WTC11 (cell line): ENCODE data around the gene CLTB.

Experiments
- CBFB ChIP-seq: sonication (generic); formaldehyde crosslinking; IDR thresholded peaks from 2 replicates; pipeline ENCODE4 v1.8.1; 2022; ENCODE audit warnings: mild to moderate bottlenecking, low read depth, missing genetic modification reagents
- CDX4 ChIP-seq: fragments of 250-450 bp; sonication (Bioruptor Pico); IDR thresholded peaks from 2 replicates; pipeline ENCODE4 v1.9.0; 2021; ENCODE audit warnings: moderate library complexity, mild to moderate bottlenecking, inconsistent platforms, borderline replicate concordance
- CTCF ChIP-seq: fragments of 200-600 bp; IDR thresholded peaks from 2 replicates; pipeline ENCODE4 v1.8.0; 2022; ENCODE audit warnings: antibody characterized with exemption
- FOXJ3 ChIP-seq: sonication (generic); formaldehyde crosslinking; IDR thresholded peaks from 2 replicates; pipeline ENCODE4 v1.9.0; 2021; ENCODE audit warnings: missing genetic modification reagents, mild to moderate bottlenecking, borderline replicate concordance
- FOXP1 ChIP-seq: sonication (generic); formaldehyde crosslinking; IDR thresholded peaks from 2 replicates; pipeline ENCODE4 v1.8.0; 2022; ENCODE audit warnings: missing genetic modification reagents, mild to moderate bottlenecking, moderate library complexity, borderline replicate concordance
- IRF1 ChIP-seq: sonication (generic); formaldehyde crosslinking; IDR thresholded peaks from 2 replicates; pipeline ENCODE4 v1.8.0; 2023; ENCODE audit warnings: missing genetic modification reagents
- NR3C1 ChIP-seq: sonication (generic); formaldehyde crosslinking; conservative IDR thresholded peaks from 2 replicates; pipeline ENCODE4 v1.8.1; 2023; ENCODE audit warnings: low read depth, mild to moderate bottlenecking, missing genetic modification reagents
- RELA ChIP-seq: sonication (generic); formaldehyde crosslinking; IDR thresholded peaks from 2 replicates; pipeline ENCODE4 v1.8.1; 2022; ENCODE audit warnings: missing genetic modification reagents, mild to moderate bottlenecking, borderline replicate concordance
- USF2 ChIP-seq: sonication (generic); formaldehyde crosslinking; IDR thresholded peaks from 2 replicates; pipeline ENCODE4 v1.8.1; 2023; ENCODE audit warnings: mild to moderate bottlenecking, missing genetic modification reagents, moderate library complexity
- ZNF423 ChIP-seq: fragments of 250-450 bp; sonication (Bioruptor Pico); IDR thresholded peaks from 2 replicates; pipeline ENCODE4 v2.1.2; 2022; ENCODE audit warnings: mild to moderate bottlenecking, moderate library complexity

GRCh38 chr5:176436656-176437055 lies 20.3 kb upstream of the CLTB start:
- TF ChIP-seq CTCF (no peak), USF2 (CRISPR knock-in tag) (no peak), FOXJ3 (CRISPR knock-in tag) (no peak), NR3C1 (CRISPR knock-in tag) (no peak), IRF1 (CRISPR knock-in tag) (no peak), FOXP1 (CRISPR knock-in tag) (no peak), ZNF423 (CRISPR knock-in tag) (no peak), CDX4 (CRISPR knock-in tag) (no peak), RELA (no peak), CBFB (no peak)
